Measurements from ENCODE around the gene CFAP61.

DNA sequence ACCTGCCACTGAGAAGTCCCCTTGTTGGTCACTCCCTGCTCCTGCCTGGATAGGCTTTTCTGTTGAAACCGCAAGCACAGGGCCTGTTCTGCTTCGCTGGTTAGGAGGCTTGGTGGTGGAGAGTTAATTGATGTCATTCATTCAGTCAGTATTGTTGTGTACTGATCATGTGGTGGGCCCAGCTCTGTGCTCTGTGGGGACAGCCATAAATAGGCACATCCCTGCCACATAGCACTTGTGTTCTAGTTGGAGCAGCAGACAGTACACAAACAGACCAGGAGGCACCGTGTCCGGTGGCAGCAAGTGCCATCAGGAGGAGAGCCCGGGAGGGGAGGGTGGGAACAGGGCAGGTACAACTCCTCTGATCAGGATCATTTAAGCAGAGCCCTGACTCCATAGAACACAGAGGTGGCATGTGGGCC lies 160.4 kb downstream of the CFAP61 start:
- TF ChIP-seq, protein P1, sequence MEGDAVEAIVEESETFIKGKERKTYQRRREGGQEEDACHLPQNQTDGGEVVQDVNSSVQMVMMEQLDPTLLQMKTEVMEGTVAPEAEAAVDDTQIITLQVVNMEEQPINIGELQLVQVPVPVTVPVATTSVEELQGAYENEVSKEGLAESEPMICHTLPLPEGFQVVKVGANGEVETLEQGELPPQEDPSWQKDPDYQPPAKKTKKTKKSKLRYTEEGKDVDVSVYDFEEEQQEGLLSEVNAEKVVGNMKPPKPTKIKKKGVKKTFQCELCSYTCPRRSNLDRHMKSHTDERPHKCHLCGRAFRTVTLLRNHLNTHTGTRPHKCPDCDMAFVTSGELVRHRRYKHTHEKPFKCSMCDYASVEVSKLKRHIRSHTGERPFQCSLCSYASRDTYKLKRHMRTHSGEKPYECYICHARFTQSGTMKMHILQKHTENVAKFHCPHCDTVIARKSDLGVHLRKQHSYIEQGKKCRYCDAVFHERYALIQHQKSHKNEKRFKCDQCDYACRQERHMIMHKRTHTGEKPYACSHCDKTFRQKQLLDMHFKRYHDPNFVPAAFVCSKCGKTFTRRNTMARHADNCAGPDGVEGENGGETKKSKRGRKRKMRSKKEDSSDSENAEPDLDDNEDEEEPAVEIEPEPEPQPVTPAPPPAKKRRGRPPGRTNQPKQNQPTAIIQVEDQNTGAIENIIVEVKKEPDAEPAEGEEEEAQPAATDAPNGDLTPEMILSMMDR (IDR thresholded peaks at IDR 0.05; ENCODE audit: low read depth, low read length), result no peak
- TF ChIP-seq EZH2phosphoT487 (IDR thresholded peaks at IDR 0.05; ENCODE audit: low read depth), result no peak

Data from OCI-LY3 (cell line).